Femur (tissue), 1 donor: Measurements from ENCODE around the gene WDR31.
"Not testable (repeated sequence)": the region's sequence is repeated elsewhere in the genome, so short reads cannot be mapped to it uniquely, and the experiment has no call there.

Experiments
- DNase-seq: peaks from one replicate; pipeline ENCODE4 v3.0.0-alpha.2; 2017

The WDR31 gene

GRCh38 chr9:113340011-113340699 is at the start of gene WDR31:
WDR31 (minus strand) TSS chr9:113340275; CDS start chr9:113332022, 8,253 bp downstream.
- DNase-seq = peak; percentile 93

- DNase-seq = no peak
Measured at GRCh38 chr9:113389451-113389850, 49.4 kb upstream of the WDR31 start.

DNA sequence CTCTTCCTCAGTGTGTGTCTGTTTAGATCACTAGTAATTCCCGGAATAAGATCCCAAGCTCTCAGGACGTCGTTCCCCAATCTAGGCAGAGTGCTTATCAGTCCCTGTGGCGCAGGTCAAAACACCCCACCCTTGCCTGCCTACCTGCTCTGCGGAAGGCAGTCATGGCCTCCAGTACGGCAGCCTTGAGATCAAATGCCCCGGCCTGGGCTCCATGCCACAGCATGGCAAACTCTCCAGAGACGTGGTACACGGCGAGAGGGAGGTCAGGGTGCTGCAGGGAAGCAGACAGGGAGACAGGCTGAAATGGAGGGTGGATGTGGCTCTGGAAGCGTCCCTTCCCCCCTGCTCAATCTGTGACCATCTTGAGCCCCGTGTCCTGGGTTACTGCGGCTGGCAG is 48.8 kb upstream of the WDR31 start:
- no peak for DNase-seq

DNA sequence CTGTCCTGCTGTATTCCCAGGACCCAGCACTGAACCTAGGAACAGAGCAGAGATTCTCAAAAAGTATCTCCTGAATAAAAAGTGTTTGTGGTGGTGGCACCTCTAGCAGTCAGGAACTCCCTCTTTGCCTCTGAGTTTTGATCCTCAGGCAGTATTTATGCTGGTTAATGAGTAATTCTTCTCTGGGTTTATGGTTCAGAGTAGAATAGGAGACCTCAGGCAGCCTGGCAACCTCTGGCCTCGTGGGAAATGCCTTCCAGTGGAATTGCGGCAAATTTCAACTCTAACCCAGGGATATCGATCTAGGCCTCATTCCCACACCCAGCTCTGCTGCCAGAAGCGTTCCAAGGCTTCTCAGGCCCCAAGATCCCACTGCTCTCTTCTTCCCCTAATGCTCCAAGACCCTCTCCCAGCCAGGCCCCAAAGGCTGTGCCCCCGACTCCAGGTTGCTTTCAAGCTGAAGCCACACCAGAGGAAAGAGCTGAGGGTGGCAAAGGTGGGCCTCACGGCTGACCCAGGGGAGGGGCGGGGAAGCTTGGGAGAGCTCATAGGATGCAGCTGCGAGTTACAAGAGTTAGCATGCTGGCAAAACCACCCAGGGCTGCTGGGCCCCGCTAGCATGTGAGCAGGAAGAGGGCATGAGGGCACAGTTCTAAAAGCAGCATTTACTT is 47.6 kb upstream of the WDR31 start:
- DNase-seq = no peak

DNA sequence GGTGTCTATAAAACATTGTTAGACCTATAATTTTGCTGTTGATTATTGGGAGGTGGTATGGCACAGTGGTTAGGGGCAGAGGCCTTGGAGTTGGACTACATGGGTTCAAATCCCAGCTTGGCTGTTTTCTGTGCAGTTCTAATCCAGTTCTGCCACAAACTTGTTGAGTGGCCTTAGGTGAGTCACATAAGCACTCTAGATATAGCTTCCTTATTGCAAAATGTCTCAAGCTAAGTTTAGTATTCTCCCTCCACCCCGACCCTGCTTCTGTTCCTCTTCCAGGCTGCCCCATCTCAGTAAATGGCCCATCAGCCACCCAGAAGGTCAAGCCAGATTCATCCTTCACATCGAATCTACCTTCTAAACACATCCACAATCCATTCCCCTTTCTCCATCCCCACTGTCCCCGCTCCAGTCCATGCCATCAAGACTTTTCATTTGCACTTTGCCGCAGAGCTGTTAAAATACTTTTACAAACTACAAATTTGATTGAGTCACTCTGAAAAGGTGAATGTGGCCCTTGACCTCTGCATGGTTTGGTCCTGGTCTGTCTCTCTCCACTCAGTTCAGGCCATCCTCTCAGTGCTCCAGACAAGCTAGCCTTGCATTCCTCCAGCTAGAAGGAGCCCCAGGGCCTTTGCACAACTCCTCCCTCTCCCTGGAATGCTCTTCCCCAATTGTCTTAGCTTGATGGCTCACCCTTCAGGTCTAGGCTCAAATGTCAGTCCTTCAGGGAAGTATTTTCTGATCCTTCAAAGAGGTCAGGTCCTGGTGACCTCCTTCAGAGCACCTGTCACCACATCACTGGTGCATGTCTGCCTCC is 46.7 kb upstream of the WDR31 start:
- DNase-seq = no peak

GRCh38 chr9:113381909-113382411 is 41.9 kb upstream of the WDR31 start:
- no peak for DNase-seq

GRCh38 chr9:113381441-113381840 is 41.4 kb upstream of the WDR31 start:
- DNase-seq = not testable (repeated sequence)

- DNase-seq = no peak
Measured at GRCh38 chr9:113380869-113381378, 40.8 kb upstream of the WDR31 start.

- DNase-seq = not testable (repeated sequence)
Measured at GRCh38 chr9:113379829-113380210, 39.7 kb upstream of the WDR31 start.

DNA sequence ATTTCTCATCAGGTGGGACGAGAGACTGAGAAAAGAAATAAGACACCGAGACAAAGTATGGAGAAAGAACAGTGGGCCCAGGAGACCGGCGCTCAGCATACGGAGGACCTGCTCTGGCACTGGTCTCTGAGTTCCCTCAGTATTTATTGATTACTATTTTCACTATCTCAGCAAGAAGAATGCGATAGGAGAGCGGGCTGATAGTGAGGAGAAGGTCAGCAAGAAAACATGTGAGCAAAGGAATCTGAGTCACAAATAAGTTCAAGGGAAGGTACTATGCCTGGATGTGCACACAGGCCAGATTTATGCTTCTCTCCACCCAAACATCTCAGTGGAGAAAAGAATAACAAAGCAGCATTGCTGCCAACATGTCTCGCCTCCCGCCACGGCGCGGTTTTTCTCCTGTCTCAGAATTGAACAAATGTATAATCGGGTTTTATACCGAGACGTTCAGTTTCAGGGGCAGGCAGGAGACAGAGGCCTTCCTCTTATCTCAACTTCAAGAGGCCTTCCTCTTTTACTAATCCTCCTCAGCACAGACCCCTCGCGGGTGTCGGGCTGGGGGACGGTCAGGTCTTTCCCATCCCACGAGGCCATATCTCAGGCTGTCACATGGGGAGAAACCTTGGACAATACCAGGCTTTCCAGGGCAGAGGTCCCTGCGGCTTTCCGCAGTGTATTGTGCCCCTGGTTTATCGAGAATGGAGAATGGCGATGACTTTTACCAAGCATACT is 39.2 kb upstream of the WDR31 start:
- DNase-seq = not testable (repeated sequence)

GRCh38 chr9:113376634-113377567 is 36.8 kb upstream of the WDR31 start, which contains the start of gene HDHD3:
HDHD3 (minus strand) TSS chr9:113376986; CDS start chr9:113374354, 2,632 bp downstream.
- peak; percentile 82 for DNase-seq

DNA sequence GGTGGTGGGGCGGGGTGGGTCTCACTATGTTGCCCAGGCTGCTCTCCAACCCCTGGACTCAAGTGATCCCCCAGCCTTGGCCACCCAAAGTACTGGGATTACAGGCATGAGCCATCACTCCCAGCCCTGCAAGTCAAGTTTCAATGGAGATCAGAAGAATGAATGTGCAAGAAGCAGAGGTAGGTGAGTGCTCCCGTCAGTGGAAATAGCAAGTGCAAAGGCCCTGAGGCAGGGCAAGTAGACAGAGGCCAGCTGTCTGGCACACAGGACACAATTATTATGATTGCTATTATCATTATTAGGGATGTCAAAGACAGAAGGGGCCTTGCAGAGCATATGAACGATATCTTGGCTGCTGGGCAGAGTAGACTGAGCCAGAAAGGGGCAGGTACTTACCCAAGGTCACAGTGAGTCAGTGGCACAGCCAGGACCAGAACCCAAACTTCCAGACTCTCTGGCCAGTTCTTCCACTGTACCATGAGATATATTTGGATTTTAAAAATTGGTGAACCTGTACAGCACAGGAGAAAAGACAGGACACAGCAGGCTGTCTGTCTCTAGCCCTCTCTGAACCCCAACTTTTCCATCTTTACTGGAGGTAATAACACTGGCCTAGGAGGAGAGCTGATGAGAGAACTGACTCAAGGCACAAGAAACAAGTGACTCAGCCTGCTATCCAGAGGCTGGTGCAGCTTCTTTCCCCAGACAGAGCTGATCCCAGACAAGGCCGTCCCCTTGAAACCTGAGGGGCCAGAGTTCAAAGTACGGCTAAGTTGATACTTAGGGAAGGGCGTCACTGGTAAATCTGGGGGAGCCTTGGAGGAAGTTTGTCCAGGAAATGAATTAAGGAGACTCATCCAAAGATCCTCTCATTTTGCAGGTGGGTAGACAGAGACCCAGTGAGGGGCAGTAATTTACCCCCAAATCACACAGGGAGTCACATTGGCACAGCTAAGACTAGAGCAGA is 35.3 kb upstream of the WDR31 start:
- DNase-seq = no peak

DNA sequence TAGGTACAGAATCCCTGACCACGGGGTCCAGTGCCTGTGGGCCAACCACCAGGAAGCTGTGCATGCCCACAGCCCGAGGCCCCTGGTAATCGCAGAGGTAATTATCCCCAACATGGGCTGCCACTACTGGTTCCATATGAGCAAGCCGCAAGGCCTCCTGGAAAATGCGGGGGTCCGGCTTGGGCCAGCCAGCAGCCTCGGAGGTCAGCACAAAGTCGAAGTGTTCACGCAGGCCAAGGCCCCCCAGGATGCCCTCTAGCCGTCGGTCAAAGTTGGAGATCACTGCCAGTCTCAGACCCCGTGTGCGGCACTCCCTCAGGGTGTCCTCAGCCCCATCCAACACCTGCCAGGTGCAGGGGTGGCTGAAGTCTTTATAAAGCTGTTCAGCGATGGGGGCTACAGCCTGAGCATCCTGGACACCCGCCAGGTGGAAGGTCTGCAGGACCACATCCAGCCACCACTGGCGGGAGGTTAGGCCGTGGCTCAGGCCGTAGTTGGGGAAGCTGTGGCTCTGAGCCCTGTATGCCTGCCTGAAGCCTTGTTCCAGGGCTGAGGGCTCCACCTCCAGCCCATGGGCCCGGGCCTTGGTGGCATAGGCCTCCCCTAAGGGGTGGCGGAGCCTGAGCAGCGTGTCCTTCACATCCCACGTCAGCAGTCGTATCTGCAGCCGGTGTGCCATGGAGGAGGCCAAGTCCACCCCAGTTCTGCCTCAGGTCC is 33.8 kb upstream of the WDR31 start:
- no peak for DNase-seq

DNA sequence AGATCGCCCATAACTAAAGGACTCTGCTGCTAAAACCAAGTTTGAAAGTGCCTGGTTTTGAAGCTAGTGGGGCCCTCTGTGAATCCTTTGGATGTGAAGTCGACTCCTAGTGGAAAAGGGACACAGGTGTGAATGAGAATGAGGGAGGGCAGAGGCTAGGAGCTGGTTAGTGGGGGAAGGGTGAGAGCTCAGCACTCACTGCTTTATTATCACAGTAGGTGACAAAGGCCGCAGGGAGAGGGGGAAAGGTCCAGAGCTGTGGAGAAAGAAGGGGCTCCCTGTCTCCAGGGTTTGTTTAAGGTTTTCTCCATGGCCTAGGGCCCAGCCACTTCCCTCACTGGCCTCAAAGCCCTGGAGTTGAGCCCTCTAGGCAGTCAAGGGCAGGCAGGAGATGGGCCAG is 33.2 kb upstream of the WDR31 start:
- no peak for DNase-seq

DNA sequence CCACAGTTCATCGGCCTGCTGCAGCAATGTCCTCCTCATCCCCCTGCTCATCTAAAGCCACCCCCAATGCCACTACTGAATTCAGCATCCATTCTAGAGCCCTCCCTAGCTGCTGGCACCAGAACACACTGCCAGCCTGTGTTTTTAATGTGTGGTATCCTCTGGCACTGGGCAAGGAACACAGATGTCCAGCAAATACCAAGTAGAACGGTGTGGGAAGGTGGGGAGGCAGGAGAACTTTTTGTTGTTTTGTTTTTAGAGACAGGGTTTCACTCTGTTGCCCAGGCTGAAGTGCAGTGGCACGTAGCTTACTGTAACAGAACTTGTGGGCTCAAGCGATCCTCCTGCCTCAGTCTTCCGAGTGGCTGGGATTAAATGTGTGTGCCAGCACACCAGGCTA is 32.0 kb upstream of the WDR31 start:
- DNase-seq = no peak

DNA sequence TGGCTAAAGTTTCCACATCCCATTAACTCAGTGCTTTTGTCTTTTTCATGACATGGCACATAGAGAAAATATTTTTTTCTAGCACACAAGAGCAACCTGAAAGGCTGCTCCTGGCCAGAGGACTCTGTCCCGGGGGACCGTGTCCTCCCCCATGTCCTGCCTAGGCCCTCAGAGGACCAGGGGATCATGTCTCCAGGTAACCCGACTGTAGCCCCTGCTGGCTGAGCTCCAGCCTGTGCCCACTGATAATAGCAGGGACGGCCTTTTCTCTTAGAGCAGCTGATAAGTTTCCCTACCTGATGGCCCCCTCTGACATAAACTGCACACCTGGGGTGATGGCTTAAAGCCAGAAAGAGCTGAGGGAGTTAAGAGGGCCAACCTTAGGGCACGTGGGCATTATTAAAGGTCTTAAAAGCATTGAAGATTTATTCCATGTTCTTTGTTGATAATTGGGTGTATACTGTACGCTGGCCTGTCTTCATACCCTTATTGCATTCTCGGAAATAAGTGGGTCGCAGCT is 30.8 kb upstream of the WDR31 start:
- no peak for DNase-seq

GRCh38 chr9:113369855-113370140 is 29.7 kb upstream of the WDR31 start:
- no peak for DNase-seq

GRCh38 chr9:113368982-113369854 is 29.1 kb upstream of the WDR31 start:
- DNase-seq = no peak
